IPS-20b (cell line): ENCODE results near the gene EHD3.

ENCODE experiments used
- H3K27ac ChIP-seq: one replicate; pipeline ENCODE4 v1.5.1; 2013; ENCODE audit warnings: low read length
- H3K27me3 ChIP-seq: 2 replicates; pipeline ENCODE4 v1.6.1; 2013; ENCODE audit warnings: mild to moderate bottlenecking, low read length, inconsistent platforms; ENCODE audit not compliant: insufficient read depth
- H3K36me3 ChIP-seq: 2 replicates; pipeline ENCODE4 v1.6.1; 2013; ENCODE audit warnings: low read depth, mild to moderate bottlenecking, inconsistent platforms, low read length, moderate library complexity; ENCODE audit not compliant: insufficient read depth
- H3K4me1 ChIP-seq: 2 replicates; pipeline ENCODE4 v1.6.1; 2013; ENCODE audit warnings: mild to moderate bottlenecking, control low read depth, inconsistent platforms, low read length, moderate library complexity; ENCODE audit not compliant: insufficient read depth
- H3K4me3 ChIP-seq: 2 replicates; pipeline ENCODE4 v1.5.1; 2013; ENCODE audit warnings: mild to moderate bottlenecking, low read length, inconsistent platforms
- H3K9ac ChIP-seq: 2 replicates; pipeline ENCODE4 v1.6.1; 2013; ENCODE audit warnings: low read depth, mild to moderate bottlenecking, inconsistent platforms, low read length, moderate library complexity
- H3K9me3 ChIP-seq: 2 replicates; pipeline ENCODE4 v1.6.1; 2013; ENCODE audit warnings: mild to moderate bottlenecking, low read depth, low read length, inconsistent platforms; ENCODE audit not compliant: insufficient read depth

Gene EHD3

GRCh38 chr2:31302940-31303563, 69.1 kb downstream of the EHD3 start:
- no peaks in the 10 kb centered on the region for H3K36me3 ChIP-seq
- H3K9me3 ChIP-seq, result no peaks in the 10 kb centered on the region
- H3K27ac ChIP-seq, result no peak overlapping the region
- no peaks in the 10 kb centered on the region for H3K27me3 ChIP-seq
- no peak overlapping the region for H3K4me3 ChIP-seq
- no peak overlapping the region for H3K9ac ChIP-seq
- H3K4me1 ChIP-seq, result peaks cover 13% of the 10 kb centered on the region; the same call in 1 of the 2 replicates

- H3K27me3 ChIP-seq, result no peaks in the 10 kb centered on the region
- H3K4me3 ChIP-seq, result no peak overlapping the region
- no peak overlapping the region for H3K9ac ChIP-seq
- H3K27ac ChIP-seq, result no peak overlapping the region
- no peaks in the 10 kb centered on the region for H3K36me3 ChIP-seq
- no peaks in the 10 kb centered on the region for H3K9me3 ChIP-seq
- peaks cover 6% of the 10 kb centered on the region; the same call in 1 of the 2 replicates for H3K4me1 ChIP-seq
Observed at GRCh38 chr2:31304816-31305215, 70.9 kb downstream of the EHD3 start.

DNA sequence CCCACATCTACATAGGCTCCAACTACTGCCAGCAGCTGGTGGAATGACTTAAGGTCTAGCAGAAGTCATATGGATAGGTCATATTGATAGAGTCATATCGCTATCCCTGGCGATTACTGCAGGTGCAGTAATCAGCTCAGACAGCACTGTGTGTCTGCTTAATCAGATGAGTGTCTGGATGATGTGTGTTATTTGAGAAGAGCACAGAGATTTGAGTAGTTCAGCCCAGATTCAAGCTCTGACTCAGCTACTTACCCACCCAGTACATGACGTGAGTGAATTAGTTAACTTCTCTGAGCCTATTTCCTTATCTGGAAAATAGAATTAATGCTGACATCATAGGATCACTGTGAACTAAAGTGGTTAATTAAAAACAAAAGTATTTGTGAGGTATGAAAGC, 78.9 kb downstream of the EHD3 start:
- Histone ChIP-seq H3K27me3 (no peaks in the 10 kb centered on the region), H3K9ac (no peak overlapping the region), H3K27ac (no peak overlapping the region), H3K9me3 (no peaks in the 10 kb centered on the region), H3K36me3 (no peaks in the 10 kb centered on the region), H3K4me3 (no peak overlapping the region), H3K4me1 (no peaks in the 10 kb centered on the region)

DNA sequence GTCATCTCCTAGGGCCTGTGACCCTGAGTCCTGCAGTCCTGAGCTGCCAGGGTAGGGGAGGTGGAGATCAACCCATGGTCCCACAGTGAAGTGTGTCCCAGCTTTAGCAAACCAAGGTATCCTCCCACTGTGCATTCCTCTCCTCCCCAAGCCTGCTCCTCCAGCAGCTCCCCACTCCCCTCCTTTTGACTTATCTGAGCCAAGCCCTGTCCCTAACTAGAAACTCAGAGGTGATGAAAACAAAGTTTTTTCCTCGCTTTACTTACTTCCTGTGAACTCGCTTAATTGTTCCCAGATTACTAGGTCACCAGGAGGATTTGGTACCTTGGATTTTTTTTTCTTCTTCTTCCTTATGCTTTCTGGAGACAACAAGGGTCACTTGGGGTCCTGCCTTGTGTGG, 80.8 kb downstream of the EHD3 start:
- no peak overlapping the region for H3K27ac ChIP-seq
- peaks cover 4% of the 10 kb centered on the region; the same call in 1 of the 2 replicates for H3K4me1 ChIP-seq
- H3K4me3 ChIP-seq, result no peak overlapping the region
- H3K9ac ChIP-seq, result no peak overlapping the region
- H3K36me3 ChIP-seq, result no peaks in the 10 kb centered on the region
- H3K27me3 ChIP-seq, result no peaks in the 10 kb centered on the region
- no peaks in the 10 kb centered on the region for H3K9me3 ChIP-seq

DNA sequence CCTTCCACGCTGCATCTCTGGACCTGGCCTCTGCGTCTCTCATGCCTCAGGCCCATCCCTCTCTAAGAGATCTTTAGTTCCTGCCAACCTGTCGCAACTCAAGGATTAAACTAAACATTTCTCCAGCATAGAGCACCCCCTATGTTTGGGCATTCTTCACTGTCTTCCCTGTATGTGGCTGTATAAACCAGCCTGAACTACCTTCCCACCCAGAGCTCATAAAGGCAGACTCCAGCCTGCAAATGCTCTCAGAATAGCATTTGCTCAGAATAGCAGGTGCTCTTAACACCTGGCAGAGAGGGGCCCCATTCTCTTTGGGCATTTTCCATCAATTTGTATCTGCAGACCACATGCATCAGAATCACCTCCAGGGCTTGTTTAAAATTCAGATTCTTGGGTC, 83.4 kb downstream of the EHD3 start:
- Histone ChIP-seq H3K27me3 (no peaks in the 10 kb centered on the region), H3K36me3 (no peaks in the 10 kb centered on the region), H3K9me3 (no peaks in the 10 kb centered on the region), H3K4me3 (no peak overlapping the region), H3K27ac (no peak overlapping the region), H3K4me1 (peaks cover 4% of the 10 kb centered on the region; the same call in 1 of the 2 replicates), H3K9ac (no peak overlapping the region)

DNA sequence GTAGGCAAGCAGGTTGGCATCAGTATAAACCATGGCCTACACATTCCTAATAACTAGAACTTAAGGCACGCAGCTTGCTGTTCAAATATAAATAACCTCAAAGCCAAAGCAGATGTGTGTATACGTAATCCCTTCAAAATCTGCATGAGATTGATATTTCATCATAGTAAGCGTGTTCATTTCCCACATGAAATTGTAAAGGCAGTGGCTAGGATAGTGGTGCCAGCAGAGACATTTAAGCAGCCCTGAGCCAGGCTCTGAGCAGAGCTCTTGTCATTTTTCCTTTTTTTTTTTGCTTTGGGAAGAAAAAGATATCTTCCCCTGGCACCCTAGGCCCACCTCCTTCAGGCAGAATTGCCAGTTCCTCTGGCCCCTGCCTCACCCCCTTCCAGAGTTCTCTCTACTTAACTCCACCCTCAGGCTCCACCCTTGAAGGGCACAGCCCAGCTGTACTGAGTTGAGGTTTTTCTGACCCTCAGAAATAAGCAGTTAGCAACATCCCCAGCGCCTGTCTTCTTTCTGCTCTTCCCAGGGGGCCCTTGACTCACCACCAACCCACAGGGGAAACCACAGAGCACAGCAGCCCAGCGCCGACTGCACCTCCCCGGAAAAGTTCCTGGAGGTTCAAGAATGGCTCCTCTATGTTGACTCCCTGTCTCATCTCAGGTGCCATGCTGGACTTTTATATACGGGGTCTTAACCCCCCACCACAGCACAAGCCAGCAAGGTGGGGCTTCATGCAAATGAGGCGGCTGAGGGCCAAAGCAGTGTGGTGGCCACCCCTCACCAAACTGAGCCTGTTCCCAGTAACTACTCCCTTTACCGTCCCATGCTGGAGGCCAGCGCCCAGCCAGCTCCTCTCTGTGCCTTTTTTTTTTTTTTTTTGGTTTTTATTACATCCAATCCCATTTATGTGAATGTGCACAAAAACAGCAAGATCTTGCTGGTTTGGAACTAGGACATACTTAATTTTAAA, 84.7 kb downstream of the EHD3 start:
- no peaks in the 10 kb centered on the region for H3K27me3 ChIP-seq
- H3K9me3 ChIP-seq, result no peaks in the 10 kb centered on the region
- no peak overlapping the region for H3K4me3 ChIP-seq
- no peaks in the 10 kb centered on the region for H3K36me3 ChIP-seq
- H3K9ac ChIP-seq, result no peak overlapping the region
- peaks cover 4% of the 10 kb centered on the region; the same call in 1 of the 2 replicates for H3K4me1 ChIP-seq
- no peak overlapping the region for H3K27ac ChIP-seq
